ENCODE data around the gene WDR62.
A peak's percentile ranks its signal among the peaks of the same experiment; 100 is the strongest.
"Not testable (repeated sequence)": the region's sequence is repeated elsewhere in the genome, so short reads cannot be mapped to it uniquely, and the experiment has no call there.

The WDR62 gene

DNA sequence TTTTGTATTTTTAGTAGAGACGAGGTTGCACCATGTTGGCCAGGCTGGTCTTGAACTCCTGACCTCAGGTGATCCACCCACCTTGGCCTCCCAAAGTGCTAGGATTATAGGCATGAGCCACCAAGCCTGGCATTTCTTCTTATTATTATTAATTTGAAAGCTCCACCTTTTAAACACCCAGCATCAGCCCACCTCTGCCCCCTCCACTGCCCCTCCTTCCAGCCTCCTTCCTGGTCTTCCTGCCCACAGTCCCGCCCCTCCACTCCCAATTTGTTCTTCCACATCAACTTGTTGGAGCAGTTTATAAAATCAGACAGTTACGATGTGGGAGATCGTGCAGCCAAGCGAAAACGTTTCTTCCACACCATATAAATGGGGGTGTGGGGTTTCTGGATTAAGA is 14.2 kb upstream of the WDR62 start:
- DNase-seq, result no peak

DNA sequence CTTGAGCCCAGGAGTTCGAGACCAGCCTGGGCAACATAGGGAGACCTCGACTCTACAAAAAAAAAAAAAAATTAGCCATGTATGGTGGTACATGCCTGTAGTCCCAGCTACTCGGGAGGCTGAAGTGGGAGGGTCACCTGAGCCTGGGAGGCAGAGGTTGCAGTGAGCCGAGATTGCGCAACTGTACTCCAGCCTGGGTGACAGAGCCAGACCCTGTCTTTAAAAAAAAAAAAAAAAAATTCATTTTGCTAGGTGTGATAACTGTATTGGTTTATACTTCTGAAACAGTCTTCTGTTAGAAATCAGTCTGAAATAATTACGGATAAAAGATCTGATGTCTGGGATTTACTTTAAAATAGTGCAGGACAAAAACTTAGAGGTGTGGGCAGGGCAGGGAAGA is 13.6 kb upstream of the WDR62 start:
- not testable (repeated sequence) for DNase-seq

- no peak for DNase-seq
These were observed 12.9 kb upstream of the WDR62 start for GRCh38 chr19:36041831-36042230.

- DNase-seq, result no peak
These were observed 10.7 kb upstream of the WDR62 start for GRCh38 chr19:36043952-36044351.

- no peak for DNase-seq
These were observed 8.2 kb upstream of the WDR62 start for GRCh38 chr19:36046443-36047050.

DNA sequence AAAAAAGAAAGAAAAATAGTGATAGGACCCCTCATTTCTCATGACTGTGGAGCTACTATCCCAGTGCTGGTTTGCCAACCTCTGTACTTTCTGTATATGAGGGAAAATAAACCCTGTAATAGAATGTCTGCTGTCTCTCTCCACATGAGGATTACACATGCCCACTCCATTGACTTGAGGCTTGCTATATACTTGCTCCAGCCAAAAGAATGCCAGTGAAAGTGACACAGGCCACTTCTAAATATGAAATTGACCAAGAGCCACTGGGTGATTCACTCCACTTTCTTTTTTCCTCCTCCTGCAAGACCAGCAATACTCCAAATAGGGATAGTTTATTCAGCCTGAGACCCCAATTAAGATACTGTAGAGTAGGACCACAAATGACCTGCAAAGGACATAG is 6.9 kb upstream of the WDR62 start:
- no peak for DNase-seq

DNA sequence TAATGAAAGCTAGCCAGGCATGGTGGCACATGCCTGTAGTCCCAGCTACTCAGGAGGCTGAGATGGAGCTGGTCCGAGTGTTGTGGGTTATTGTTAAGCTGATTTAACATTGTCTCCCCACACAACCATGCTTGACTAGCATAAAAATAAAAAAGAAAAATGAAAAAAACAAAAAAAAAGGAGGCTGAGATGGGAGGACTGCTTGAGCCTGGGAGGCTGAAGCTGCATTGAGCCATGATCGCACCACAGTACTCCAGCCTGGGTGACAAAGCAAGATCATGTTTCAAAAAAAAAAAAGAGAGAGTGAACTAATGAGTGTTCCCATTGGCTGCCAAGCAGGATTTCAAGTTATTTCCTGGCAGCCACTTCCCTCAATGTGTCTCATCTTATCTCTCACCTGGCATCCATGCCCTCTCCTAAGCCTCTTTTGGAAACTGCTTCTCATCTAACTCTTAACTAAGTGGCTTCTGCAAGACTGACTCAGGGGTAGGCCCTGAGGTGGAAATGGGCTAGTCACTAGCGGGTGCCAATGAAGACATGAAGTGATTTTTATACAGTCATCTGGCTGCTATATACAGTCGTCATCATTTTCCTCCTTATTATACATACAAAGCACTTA is 5.5 kb upstream of the WDR62 start:
- no peak for DNase-seq

DNA sequence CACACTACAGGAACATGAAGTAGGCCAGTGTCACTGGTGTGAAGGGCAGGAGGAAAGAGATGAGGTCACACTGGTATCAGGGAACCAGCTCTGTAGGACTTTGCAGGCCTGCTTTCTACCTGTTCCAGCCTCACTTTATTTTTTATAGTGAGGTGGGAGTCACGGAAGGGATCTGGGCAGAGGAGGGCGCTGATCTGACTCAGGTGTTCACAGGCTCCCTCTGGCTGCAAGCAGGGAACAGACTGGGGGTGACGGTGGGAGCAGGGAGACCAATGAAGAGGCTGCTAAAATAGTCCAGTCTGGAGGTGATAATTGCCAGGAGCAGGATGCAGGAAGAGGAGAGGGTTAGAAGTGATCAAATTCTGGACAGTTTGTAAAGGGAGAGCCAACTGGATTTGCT is 3.5 kb upstream of the WDR62 start:
- no peak for DNase-seq

- no peak for DNase-seq
These were observed 3.1 kb upstream of the WDR62 start for GRCh38 chr19:36051637-36052036.

DNA sequence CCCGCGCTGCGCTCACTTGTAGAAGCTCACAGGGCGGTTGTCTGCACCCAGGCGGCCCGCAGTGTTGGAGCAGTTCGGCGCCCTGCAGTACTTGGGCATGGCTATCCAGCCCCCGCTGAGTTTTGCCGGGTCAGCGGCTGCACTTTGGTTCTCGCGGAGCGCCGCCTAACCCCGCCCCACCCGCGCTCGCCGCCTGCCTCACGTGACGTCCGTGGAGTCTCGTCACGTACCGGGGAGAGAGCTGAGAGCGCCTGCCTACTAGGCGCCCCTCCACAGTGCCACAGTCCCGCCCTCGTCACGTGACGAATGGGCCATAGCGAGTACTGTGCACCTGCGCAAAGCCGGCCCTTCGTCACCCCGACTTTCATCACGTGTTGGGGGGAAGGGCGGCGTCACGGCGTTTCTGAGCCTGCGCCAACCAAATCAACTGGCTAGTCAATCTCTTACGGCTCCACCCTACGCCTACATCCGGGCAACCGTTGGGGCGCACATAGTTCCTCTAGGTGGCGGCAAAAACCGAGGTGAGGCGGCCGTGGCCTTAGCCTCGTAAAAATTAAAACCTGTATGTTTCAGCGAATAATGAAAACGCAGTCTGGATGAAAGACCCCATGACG is 471 bp upstream of the WDR62 start, which contains the start of gene THAP8:
THAP8 (minus strand) TSS at position 167 of the 614 bp plus-strand sequence; CDS start at position 99, 68 bp downstream.
- DNase-seq, result peak; percentile 100

DNA sequence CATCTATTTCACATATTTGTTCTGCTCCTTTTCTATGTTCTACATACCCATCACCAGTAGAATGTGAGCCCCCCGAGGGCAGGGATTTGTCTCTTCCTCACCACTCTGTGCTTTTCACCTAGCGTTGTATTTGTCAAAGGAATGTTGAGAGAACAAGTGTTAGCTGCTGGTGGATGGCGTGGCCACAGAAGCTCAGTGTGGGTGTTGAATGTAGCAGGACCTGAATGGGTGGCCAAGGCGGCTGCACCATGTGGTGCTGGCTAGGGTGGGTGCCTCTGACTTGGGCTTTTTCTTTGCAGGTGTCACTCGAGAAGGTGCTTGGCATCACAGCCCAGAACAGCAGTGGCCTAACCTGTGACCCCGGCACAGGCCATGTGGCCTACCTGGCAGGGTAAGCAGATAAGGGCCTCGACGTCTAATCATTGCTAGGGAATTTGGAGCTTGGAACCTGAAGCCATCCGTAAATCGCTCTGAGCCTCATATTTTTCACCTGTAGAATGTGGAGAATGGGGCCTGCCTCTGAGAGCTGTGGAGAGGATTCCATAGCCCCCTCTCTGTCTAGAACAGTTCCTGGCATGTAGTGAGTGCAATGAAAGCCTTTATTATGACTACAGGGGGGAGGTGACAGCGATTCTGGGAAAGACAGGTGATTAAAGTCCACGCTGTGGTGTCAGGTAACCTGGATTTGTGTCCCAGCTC is 3.9 kb downstream of the WDR62 start:
- DNase-seq, result no peak

DNA sequence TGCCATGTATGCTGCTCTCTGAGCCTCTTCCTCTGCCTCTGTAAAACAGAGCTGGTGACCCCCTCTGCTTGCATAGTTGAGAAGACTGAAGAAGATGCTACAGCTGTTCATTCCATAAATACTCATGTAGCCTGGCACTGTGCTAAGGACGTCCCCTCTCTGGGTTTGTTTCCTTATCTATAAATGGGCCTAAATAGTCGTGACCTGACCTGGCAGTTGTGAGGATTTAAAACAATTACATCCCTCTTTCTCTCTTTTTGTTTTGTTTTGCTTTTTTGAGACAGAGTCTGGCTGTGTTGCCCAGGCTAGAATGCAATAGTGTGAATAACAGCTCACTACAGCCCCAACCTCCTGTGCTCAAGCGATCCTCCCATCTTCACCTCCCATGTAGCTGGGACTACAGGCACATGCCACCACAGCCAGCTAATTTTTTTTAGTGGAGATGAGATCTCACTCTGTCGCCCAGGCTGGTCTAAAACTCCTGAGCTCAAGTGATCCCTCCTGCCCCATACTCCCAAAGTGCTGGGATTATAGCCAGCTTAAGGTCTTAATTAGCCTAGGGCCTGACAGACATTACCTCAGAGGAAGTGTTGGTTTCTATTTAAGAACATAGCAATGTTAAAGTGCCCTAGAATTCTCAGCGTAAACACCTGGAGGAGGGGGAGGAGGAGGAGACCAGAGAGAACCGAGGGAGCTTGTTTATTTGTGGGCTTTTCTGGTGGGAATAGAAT is 4.6 kb downstream of the WDR62 start:
- DNase-seq, result no peak

DNA sequence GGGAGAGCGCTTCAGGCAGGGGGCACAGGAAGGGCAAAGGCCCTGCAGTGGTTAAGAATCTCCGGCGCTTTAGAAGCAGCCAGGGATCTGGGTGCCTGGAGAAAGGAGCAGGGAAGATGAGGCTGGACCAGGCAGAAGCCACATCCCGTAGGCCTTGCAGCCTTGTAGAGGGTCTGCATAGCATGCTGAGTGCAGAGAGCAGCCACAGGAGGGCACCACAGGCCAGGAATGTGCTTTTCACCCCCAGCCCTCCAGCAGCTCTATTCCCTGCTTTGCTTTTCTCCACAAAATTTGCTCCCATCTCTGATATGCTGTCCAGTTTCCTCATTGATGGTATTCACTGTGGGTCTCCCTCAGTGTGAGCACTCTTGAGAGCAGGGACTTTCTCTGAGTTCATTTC is 5.7 kb downstream of the WDR62 start:
- DNase-seq, result peak; percentile 21

DNA sequence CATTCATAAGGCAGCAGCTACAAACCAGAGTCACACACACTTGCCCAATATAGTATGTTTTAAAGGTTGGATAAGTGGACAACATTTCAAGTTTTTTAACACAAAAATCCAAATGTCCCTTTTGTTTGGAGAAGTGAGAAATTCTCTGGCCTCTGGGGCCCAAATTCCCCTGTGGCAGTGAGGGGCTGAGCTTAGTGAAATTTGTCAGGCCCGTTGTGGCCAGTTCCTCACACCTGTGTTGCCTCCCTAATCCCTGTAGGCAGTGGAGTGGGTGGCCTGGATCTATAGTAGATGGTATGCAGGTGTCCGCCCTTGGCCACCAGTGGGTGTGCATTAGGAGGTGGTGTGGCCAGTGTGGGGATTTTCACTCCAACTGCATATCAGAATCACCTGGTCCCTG is 6.7 kb downstream of the WDR62 start:
- no peak for DNase-seq

- no peak for DNase-seq
These were observed 10.1 kb downstream of the WDR62 start for GRCh38 chr19:36064826-36065225.

DNA sequence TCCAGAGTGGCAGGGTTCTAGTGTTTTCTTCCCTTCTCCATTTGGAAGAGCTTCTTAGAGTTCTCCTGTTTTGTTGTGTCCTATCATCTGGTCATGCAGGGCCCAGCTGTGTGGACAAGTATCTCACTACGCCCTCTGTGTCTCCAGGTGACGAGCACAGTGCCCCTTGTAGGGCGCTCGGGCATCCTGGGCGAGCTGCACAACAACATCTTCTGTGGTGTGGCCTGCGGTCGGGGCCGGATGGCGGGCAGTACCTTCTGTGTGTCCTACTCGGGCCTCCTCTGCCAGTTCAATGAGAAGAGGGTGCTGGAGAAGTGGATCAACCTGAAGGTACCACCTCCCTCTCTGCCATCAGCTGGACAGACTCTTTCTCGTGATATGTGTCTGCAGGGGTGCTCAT is 13.0 kb downstream of the WDR62 start:
- no peak for DNase-seq

- DNase-seq, result not testable (repeated sequence)
These were observed 14.3 kb downstream of the WDR62 start for GRCh38 chr19:36068810-36069499.

DNA sequence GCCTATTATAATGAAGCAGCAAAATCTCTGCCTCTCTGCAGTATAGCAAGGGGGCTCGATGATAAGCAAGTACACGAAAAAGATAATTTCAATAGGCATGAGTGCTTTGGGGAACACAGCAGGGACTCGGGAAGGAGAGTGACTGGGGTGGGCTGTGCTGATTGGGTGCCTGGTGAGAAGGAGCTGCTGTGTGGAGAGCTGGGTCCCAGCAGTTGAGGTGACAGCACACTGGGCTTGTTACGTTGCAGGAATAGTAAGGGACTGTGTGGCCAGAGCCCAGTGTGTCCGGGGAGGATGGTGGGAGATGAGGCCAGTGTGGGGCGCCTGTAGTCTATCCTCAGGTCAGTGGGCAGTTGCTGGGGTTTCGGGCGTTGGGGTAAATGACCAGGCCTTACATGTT is 17.4 kb downstream of the WDR62 start:
- no peak for DNase-seq

DNA sequence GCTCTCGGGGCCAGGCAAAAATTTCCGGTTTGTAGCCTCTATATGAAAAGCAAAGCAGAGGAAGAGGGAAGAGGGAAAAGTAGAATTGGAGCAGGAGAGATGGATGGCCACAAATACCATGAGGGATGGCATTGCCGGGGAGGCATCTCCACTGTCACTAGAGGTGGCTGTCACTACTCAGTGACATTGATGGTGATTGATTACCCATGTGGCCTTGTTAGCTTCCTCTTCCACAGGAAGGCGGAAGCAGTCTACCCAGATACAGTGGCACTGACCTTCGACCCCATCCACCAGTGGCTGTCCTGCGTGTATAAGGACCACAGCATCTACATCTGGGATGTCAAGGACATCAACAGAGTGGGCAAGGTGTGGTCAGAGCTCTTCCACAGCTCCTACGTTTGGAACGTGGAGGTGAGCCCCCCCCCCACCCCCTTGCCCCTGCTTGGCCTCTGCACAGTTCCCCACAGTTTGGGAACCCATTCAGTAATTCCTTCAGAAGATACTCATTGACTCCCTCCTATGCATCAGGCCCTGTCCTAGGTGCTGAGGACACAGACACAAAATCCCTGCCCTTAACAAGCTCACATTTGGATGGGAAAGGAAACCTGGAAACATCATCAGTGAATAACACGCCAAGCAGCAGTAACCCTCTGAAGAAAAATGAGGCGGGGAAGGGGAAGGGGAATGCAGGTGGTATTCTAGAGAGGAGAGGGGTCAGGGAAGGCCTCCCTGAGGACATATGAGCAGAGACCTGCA is 18.6 kb downstream of the WDR62 start:
- no peak for DNase-seq

DNA sequence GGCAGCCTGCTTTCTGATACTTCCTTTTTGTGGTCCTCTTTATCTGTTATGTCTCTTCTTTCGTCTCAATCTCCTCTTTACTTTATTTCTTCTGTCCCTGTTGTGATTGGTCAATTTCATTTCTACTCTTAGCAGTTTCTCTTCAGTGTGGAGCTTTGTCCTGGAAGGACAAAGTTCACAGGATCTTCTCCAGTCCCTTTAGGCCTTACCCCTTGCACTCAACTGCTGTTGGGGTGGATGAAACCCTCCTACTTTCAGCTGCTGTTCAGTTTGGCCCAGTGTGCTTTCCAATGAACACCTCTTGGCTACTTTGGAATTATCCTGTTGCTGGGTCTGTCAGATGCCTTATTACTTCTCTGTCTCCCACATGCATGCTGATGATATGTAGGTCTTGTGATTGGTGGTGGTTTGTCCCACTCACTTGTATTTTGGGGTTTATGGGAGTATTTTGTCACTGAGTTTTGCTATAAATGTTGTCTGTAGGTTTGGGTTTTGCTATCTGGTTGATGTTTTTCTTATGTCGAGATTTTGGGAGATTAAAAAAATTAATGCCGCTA is 24.8 kb downstream of the WDR62 start:
- DNase-seq, result no peak

- no peak for DNase-seq
These were observed 26.7 kb downstream of the WDR62 start for GRCh38 chr19:36081385-36081784.

DNA sequence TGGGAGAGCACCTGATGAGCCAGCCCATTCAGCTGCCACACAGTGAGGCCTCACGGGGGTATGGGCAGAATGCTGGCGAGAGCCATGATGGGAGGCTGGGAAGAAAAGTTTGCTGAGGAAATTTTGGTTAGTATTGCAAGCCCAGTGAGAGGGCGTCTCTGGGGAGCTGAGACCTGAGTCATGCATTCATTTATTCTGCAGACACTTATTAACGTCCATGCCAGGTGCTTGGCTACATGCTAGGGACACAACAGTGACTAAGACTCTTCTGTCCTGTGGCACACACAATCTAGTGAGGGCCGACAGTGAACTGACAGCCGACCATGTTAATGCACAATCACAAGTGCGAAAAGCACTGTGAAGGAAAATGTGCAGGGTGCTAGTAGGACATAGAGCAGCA is 27.2 kb downstream of the WDR62 start:
- no peak for DNase-seq

Measured in CD4-positive, alpha-beta T cell treated with Interleukin-10 for 1 hour (primary cell).